ENCODE results near the gene DUS1L.

DUS1L gene

DNA sequence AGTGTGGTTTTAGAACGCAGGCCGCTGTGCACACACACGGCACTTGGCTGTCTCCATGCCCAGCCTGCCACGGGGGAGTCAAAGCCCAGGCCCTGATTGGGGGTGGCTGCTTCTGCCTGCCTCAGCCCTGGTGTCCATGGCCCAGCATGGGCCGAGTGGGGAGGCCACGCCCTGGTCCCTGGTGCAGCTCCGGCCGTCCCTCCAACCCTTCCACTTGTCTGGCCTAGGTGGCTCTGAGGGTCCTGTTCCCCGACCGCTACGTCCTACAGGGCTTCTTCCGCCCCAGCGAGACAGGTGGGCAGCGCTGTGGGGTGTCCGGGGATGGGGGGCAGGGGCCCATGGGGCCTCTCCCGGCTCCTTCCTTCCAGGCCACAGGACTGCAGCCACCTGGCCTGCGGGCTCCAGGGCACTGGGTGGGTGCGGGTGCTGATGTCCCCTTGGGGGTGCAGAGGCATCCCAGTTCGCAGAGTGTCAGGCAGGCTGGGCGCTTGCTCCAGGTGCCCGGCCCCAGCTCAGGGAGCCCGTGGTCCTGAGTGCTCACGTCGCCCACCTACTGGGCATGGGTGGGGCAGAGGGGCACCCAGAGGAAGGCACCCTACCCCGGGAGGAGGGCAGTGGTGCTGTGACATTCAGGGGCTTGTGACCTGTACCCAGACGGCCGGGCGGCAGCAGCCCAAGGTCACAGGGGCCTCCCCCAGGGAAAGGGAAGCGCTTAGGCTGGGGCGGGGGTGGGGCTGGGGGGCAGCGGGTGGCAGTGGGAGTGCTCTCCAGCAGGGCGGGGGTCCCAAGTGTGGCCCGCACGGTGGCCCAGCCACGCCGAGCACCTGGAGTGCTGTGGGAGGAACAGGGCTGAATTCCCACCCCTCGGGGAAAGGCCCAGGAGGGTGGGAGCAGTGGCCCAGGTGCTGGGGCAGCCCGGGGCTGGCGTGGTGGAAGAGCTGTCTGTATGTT lies 54.8 kb downstream of the DUS1L start:
- DNase-seq = no peak

GRCh38 chr17:82009413-82009812 lies 56.2 kb downstream of the DUS1L start:
- no peak for DNase-seq

- no peak for DNase-seq
These were observed 56.6 kb downstream of the DUS1L start for GRCh38 chr17:82008941-82009405.

DNA sequence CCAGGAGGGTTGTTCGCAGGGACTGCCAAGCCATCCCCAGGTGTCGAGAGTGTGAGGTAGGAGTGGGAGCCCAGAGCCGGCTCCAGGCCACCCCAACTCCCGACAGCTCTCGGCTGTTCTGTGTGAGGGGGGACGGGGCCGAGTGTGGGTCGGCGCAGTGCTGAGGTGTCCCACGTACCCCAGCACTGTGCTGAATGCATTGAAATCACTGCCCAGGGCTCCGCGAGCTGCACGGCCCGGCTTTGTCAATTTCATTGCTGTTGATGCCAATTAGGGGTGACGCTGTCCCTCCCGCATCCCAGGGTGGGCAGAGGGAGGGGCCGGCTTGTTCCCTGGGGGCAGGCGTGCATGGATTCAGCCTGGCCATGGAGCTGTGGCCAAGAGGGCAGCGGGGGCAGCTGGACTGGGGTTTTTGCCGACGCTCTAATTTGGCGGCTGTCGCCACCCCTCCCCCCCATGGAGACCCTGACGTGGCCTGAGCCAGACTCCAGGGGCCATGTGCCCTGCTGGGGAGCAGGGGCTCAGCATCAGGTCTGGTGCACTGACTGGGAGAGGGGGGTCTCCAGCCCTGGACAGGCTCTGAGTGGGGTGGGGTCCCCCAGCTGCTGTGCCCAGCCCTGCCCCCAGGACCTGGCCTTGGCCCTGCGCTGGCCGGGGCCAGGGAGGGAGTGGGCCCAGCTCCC lies 57.2 kb downstream of the DUS1L start:
- no peak for DNase-seq
